H1 (cell line): ENCODE data around the gene ARHGAP24. TPM values are rescaled to one million over a fixed set of nuclear protein-coding genes. Genes with fewer than 3 reads are reported as not detected.

ENCODE experiments used
- HDAC2 ChIP-seq, 2 experiments: fragments of 300-600 bp in 1 of 2; sonication (generic) in 1 of 2; IDR thresholded peaks; 2 replicates each; pipeline ENCODE4 v1.6.1; 2011 to 2012; ENCODE audit warnings: low read depth in 2 of 2, low read length in 2 of 2, mild to moderate bottlenecking in 2 of 2, moderate library complexity in 2 of 2, borderline replicate concordance in 1 of 2, inconsistent platforms in 1 of 2
- KDM4A ChIP-seq: IDR thresholded peaks from one replicate; pipeline ENCODE4 v1.7.1; 2012; ENCODE audit warnings: low read depth, mild to moderate bottlenecking, moderate library complexity, low read length, inconsistent platforms; ENCODE audit not compliant: severe bottlenecking
- PHF8 ChIP-seq: fragments of 200-600 bp; sonication (generic); conservative IDR thresholded peaks from 2 replicates; pipeline ENCODE4 v1.7.1; 2012; ENCODE audit warnings: low read depth, mild to moderate bottlenecking, inconsistent platforms, low read length, moderate library complexity
- RBBP5 ChIP-seq: IDR thresholded peaks from 2 replicates; pipeline ENCODE4 v1.7.1; 2012; ENCODE audit warnings: low read depth, mild to moderate bottlenecking, inconsistent platforms, low read length, moderate library complexity, borderline replicate concordance
- SP2 ChIP-seq: IDR thresholded peaks from 2 replicates; pipeline ENCODE4 v1.6.1; 2012; ENCODE audit warnings: mild to moderate bottlenecking, low read length, inconsistent platforms
- SUZ12 ChIP-seq: fragments of 200-600 bp; sonication (generic); IDR thresholded peaks from 2 replicates; pipeline ENCODE4 v1.6.1; 2012; ENCODE audit warnings: mild to moderate bottlenecking, inconsistent platforms, low read length, moderate library complexity, mixed read lengths
- polyA plus RNA-seq, 7 experiments: library from polyadenylated mRNA; depleted of rRNA in 3 of 7; stranded (reverse) in 5 of 7; unstranded in 2 of 7; fragments of >200 nt in 5 of 7; fragments of 200-250 nt in 2 of 7; gene quantifications; 1 replicate in 5 of 7; 2 replicates in 1 of 7; 4 replicates in 1 of 7; pipeline versions ENCODE4 v1.2.1 to v1.2.3, GENCODE V29; 2011 to 2013; ENCODE audit warnings: missing spikeins in 2 of 7, mixed read lengths in 2 of 7
- total RNA-seq: library from RNA; stranded (reverse); fragmentation: NEBNext Ultra II Directional; extraction: Animal tissue kit (Norgen Biotek cat#: 25700); gene quantifications from 2 replicates; pipeline ENCODE4 v1.2.1, GENCODE V29; 2021

Gene ARHGAP24
- total and polyA plus RNA-seq, 2 of the 8 experiments (the other 6 are each of a cell fraction or from before 2014, with no cell fraction given), result 0.08 to 0.50 TPM

DNA sequence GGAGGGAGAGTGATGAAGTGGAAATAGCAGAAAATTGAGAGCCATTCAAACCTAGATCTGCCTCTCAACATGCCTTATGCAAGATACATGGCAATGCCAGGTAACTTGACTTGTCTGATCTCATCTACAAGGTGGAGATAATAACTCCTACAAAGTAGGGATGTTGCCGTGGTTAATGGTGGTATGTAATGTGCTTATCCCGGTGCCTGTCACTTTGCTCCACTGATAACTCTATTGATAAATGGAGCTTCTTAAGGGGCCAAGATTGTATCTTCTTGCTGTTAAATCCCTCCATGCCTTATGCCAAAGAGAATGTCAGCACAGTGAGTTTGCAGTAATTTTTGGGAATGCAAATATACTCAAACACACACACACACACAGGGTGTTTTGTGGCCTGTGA, 529.1 kb downstream of the ARHGAP24 start (continued):
- TF ChIP-seq HDAC2 (IDR thresholded peaks at IDR 0.05; ENCODE audit: borderline replicate concordance in 1 of 2, low read depth in 2 of 2, low read length in 2 of 2), result no peak
- TF ChIP-seq SP2, result no peak
- TF ChIP-seq SUZ12, result no peak
- no peak for TF ChIP-seq PHF8
- no peak for TF ChIP-seq RBBP5
- no peak for TF ChIP-seq KDM4A
